GM19372 (cell line): Measurements from ENCODE around the gene DNAJC7.

ENCODE experiments used
- ATAC-seq: cut with Tn5 transposase; IDR thresholded peaks from one replicate; pipeline ENCODE4 v1.9.1; 2021; ENCODE audit warnings: mild to moderate bottlenecking, low read depth, moderate library complexity; ENCODE audit not compliant: unreplicated experiment

DNAJC7 gene

GRCh38 chr17:41982026-41982760, 35.0 kb downstream of the DNAJC7 start:
- ATAC-seq, result no peak

- no peak for ATAC-seq
Measured at GRCh38 chr17:41977991-41978390, 39.2 kb downstream of the DNAJC7 start.

- ATAC-seq, result no peak
Measured at GRCh38 chr17:41976142-41976768, 41.0 kb downstream of the DNAJC7 start.

- no peak for ATAC-seq
Measured at GRCh38 chr17:41975099-41976083, 41.8 kb downstream of the DNAJC7 start.

GRCh38 chr17:41974658-41975057, 42.6 kb downstream of the DNAJC7 start:
- ATAC-seq, result no peak

DNA sequence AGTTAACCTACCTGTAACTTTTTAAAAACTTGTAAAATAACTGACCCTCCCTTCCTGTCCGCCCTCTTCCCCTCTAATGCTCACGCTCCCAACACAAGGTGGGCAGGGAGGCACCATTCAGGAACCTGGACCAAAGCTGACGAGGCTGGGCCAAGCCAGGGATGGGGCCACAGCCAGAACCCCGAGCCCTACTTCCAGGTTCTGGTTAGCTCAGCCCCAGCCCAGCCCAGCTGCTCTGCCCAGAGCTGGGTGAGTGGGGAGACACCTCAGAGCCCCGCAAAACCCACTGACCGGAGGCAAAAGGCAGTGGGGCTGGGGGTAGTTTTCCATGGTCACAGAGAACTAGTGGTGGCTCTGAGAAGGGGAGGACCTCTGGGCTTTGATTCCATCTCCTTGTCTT, 43.2 kb downstream of the DNAJC7 start:
- no peak for ATAC-seq

DNA sequence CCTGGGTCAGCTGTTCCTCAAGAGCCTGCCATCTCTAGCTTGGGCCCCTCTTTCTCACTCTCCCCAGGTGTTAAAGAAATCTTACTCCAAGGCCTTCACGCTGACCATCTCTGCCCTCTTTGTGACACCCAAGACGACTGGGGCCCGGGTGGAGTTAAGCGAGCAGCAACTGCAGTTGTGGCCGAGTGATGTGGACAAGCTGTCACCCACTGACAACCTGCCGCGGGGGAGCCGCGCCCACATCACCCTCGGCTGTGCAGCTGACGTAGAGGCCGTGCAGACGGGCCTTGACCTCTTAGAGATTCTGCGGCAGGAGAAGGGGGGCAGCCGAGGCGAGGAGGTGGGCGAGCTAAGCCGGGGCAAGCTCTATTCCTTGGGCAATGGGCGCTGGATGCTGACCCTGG, 43.8 kb downstream of the DNAJC7 start:
- ATAC-seq, result no peak

DNA sequence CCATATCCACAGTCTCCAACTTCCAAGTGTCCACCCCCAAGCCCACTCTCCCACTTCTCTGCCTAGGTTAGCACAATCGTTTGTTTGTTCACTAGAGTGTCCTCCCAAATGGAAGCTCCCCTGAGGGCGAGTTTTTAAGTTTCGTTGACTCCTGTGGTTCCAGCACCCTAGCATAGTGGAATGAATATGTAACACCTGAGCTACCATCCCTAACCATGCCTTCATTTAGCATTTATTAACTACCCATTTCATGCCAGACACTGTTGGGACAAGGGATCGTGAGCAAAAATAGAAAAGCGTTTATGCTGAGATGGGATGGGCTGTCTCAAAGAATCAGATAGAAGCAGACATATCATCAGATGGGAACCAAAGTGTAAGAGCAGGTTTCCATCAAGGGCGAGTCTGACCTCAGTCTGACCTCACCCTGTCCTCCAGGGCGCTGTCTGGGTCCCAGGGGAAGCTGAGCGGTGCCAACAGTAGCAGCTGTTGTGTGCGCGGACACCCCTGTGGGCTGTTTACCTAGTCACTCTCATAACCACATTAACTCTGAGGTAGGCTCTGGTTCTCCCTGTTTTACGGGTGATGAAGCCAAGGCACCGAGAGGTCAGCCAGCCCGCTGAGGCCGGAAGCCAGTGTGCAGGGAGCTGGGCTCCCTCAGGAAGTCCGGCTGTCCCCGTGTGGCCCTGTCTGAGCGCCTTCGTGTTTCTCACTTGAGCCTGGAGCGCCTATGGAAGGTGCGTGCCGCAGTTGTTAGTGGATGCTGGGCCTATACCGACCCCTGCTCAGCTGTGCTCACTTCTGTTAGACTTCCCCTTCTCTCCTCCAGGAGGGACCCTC, 44.5 kb downstream of the DNAJC7 start:
- no peak for ATAC-seq

DNA sequence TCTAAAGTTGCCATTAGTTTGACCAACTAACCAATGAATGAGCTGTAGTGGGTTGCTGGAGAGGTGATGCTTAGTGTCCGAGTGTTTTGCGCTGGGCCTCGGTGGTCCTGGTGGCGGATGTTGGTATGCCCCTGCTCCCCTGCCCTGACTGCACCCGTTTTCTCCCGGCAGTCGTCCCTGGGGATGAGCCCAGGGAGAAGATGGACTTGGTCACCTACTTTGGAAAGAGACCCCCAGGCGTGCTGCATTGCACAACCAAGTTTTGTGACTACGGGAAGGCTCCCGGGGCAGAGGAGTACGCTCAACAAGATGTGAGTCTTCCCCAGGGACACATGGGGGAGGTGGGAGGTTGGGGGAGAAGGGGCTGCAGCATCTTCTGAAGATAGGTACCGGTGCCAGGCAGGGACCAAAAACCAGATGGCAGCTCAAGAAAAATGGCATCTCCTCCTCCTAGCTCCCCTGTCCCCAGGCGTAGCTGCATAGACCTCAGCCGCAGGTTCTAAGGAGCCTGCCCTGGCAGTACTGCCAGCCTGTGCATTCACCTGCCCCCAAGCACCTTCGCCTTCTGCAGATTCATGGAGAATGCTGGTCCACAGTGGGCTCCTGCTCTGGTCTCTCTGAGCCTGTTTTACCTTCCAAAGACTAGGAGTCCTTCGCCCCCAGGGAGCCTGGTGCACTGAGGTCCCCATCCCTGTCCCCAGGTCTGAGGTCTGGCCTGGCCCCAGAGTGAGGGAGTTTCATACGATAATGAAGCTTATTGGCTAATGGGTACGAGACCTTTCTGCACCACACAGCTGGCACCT, 45.3 kb downstream of the DNAJC7 start:
- no peak for ATAC-seq

- ATAC-seq, result no peak
Measured at GRCh38 chr17:41970901-41971331, 46.3 kb downstream of the DNAJC7 start.

GRCh38 chr17:41968676-41969075, 48.6 kb downstream of the DNAJC7 start:
- ATAC-seq, result no peak

DNA sequence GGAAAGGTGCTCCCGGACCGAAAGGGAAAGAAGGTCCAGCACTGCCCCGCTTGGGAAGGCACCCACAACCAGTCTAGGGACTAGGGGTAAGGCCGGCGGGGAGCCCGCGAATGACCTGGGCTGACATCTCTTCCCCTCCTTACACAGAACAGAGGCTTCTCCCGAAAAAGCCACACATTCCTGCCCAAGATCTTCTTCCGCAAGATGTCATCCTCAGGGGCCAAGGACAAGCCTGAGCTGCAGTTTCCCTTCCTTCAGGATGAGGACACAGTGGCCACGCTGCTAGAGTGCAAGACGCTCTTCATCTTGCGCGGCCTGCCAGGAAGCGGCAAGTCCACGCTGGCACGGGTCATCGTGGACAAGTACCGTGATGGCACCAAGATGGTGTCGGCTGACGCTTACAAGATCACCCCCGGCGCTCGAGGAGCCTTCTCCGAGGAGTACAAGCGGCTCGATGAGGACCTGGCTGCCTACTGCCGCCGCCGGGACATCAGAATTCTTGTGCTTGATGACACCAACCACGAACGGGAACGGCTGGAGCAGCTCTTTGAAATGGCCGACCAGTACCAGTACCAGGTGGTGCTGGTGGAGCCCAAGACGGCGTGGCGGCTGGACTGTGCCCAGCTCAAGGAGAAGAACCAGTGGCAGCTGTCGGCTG, 49.2 kb downstream of the DNAJC7 start:
- ATAC-seq, result no peak

- ATAC-seq, result peak; percentile 19
Measured at GRCh38 chr17:41967141-41967920, 49.9 kb downstream of the DNAJC7 start.

DNA sequence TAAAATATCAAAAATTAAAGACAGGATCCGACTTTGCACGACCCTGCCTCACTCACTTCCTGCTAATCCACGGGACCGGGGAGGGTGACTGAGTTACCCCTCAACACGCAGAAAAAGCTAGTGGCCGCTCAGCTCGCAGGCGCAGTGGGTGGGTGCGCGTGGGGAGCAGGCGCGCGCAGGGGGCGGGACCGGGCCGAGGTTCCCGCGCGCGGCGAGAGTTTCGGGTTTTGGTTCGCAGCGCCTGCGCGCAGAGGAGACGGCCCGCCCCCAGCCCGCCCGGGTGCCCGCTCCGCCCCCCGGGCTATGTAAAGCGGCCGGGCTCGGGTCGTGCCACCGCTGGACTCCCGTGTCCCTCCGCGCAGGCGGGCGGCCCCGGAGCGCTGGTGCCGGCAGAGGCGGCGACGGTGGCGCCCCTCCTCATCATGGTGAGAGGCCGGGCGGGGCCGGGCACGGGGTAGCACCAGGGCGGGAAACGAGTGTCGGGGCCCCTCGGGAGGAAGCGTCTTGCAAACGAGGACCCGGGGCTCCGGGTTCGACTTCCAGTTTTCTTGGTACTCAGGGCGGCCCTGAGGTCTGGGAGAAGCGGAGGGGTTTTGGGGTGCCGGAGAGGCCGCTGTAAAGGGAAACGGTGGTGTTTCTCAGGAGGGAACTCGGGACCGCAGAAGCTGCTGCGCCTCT, 50.6 kb downstream of the DNAJC7 start, which contains the start of gene CNP:
TSS of gene CNP (plus strand) at position 333 of the 678 bp plus-strand sequence. CDS start at position 423, 90 bp downstream.
- peak; percentile 77 for ATAC-seq

- ATAC-seq, result no peak
Measured at GRCh38 chr17:41965694-41966462, 51.4 kb downstream of the DNAJC7 start.

- ATAC-seq, result no peak
Measured at GRCh38 chr17:41962768-41963434, 54.3 kb downstream of the DNAJC7 start.
